Measurements from ENCODE around the gene TCTN1. TPM values are rescaled to one million over a fixed set of nuclear protein-coding genes. Genes with fewer than 3 reads are reported as not detected.

The TCTN1 gene
- total and polyA plus RNA-seq, 9 of the 15 experiments (the other 6 are each of a cell fraction or from before 2014, with no cell fraction given): 0.32 to 12.5 (median 4.0) TPM

DNA sequence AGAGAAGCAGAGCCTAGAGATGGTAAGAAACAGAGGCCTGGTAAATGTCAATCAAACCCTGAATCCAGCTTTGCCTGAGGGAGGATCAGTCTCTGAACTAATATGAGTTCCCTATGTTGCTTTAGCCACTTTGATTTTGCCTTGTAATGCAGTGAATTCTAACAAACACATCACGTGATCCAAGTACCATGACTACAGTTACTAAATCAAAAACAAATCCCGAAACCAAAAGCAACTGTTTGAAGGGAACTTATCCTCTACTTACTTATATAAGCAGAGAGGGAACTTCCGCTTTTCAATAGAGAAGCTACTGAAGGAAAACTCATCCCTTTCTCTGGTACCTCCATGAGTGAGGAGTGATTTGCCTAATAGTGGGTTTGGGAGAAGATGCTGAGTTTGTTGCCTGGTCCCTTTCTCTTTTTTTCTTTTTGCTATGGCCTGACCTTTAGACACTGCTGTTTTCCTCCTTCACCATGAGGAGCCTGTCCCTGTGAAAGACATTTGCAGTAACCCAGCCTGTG, 23.1 kb upstream of the TCTN1 start (continued):
- TF ChIP-seq ZNF316 (IDR thresholded peaks at IDR 0.05): no peak

DNA sequence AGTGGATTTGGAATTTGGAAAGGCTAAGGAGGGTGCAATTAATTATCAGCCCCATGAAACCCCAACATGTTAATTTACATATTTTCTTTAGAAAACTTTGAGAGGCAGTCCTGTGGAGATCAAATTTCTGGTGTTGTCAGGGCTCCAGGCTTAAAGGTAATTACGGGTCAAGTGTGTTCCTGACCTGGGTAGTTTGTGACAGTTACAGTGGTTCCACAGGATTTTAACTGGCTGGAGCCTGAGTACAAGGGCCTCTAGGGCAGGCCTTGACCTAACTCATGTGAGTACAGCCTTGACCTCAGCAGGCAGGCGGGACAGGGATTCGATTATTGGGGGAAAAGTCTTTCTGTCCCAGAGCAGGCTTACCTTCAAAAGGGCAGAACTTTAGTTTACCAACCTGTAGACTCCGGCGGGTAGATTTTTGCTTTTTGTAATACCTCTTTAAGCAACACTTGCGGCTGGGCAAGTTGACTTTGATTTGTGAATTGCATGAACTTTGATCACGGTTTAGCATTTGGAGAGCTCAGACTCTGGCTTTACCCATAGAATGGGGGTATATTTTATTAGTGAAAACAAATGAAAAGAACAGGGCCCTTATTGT, 22.4 kb upstream of the TCTN1 start:
- no peaks in the 10 kb centered on the region for H3K79me2 ChIP-seq (ENCODE audit: control insufficient read depth, insufficient read depth, low read length)
- H3K27me3 ChIP-seq (ENCODE audit: control insufficient read depth in 2 of 2, insufficient read depth in 2 of 2, low read length in 2 of 2): no peaks in the 10 kb centered on the region
- peak overlapping the region in 1 of 2 experiments; percentile 2; a peak in 1 of 4 replicates for H3K9ac ChIP-seq (ENCODE audit: insufficient read depth in 1 of 2, low read depth in 2 of 2, low read length in 2 of 2)
- H4K20me1 ChIP-seq (replicated peaks; ENCODE audit: control insufficient read depth, insufficient read depth, low read length): no peaks in the 10 kb centered on the region
- in situ Hi-C loops (cut with MboI) (loop anchor here (10.0 kb wide), 1 partner anchor 497 kb away; no protein-coding TSS in a partner anchor), intact Hi-C loops (cut with micrococcal nuclease) (no loop called here)
- 55% methylated on average over 7 of the region's 7 CpGs for WGBS (ENCODE audit: insufficient coverage, low coverage, missing lambda C conversion rate)
- ChIA-PET POLR2A (interaction anchor here (0.6 to 1.5 kb wide), 3 partner anchors 97 to 303 kb away, joined by 3 to 9 read pairs (median 3); partner anchors contain the start of genes FAM216A and GPN3), CTCF (ENCODE audit: low intra/inter-chr PET ratio) (interaction anchor here (0.6 kb wide), 1 partner anchor 14 kb away, joined by 3 read pairs; no protein-coding TSS in a partner anchor)
- no peak for TF ChIP-seq ZNF316 (IDR thresholded peaks at IDR 0.05)
- TF ChIP-seq NR2C1 (IDR thresholded peaks at IDR 0.05): no peak
- peak; percentile 35; the same call in 1 of the 2 replicates for TF ChIP-seq NR2C1 (tag; IDR thresholded peaks at IDR 0.05)
- TF ChIP-seq, protein P1, sequence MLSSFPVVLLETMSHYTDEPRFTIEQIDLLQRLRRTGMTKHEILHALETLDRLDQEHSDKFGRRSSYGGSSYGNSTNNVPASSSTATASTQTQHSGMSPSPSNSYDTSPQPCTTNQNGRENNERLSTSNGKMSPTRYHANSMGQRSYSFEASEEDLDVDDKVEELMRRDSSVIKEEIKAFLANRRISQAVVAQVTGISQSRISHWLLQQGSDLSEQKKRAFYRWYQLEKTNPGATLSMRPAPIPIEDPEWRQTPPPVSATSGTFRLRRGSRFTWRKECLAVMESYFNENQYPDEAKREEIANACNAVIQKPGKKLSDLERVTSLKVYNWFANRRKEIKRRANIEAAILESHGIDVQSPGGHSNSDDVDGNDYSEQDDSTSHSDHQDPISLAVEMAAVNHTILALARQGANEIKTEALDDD (IDR thresholded peaks at IDR 0.05): peak; percentile 51
- TF ChIP-seq NR2C2 (CRISPR knock-in tag; IDR thresholded peaks at IDR 0.05): no peak
- TF ChIP-seq NR2C2 (tag; IDR thresholded peaks at IDR 0.05): peak; percentile 13; the same call in 1 of the 2 replicates
- BruUV-seq (replicated peaks): no TSS peak
- peak; percentile 71 for ATAC-seq
- no peak overlapping the region; the same call in 2 of the 3 replicates for H3K27ac ChIP-seq (ENCODE audit: extremely low read depth, low read depth, low read length)
- H3K4me2 ChIP-seq (ENCODE audit: insufficient read depth, low read length): no peak overlapping the region
- H3K36me3 ChIP-seq (ENCODE audit: control insufficient read depth, insufficient read depth, low read length): no peaks in the 10 kb centered on the region
- no peak overlapping the region for H3K4me3 ChIP-seq
- no peaks in the 10 kb centered on the region for H3K9me1 ChIP-seq (ENCODE audit: control insufficient read depth, insufficient read depth, low read length)
- no peak for DNase-seq (ENCODE audit: extremely low read depth in 1 of 4, low spot score in 3 of 4)
- H2AFZ ChIP-seq (ENCODE audit: low read depth, low read length): peak overlapping the region; percentile 18
- FAIRE-seq: no peak
- peaks cover 0 to 6% of the 10 kb centered on the region in 2 experiments; a peak in 4 of 5 replicates for H3K4me1 ChIP-seq (replicated peaks in 1 of 2; ENCODE audit: control insufficient read depth in 2 of 2, insufficient read depth in 2 of 2, low read length in 2 of 2)
- H3K9me3 ChIP-seq (replicated peaks; ENCODE audit: control insufficient read depth, insufficient read depth, low read depth, low read length): no peaks in the 10 kb centered on the region
